Measurements from ENCODE around the gene TLR8. TPM values are rescaled to one million over a fixed set of nuclear protein-coding genes. Genes with fewer than 3 reads are reported as not detected.

Gene TLR8
- total RNA-seq, 4 donors from 2014 or later, result 0.37 to 1.3 (median 0.82) TPM; not detected in 1

DNA sequence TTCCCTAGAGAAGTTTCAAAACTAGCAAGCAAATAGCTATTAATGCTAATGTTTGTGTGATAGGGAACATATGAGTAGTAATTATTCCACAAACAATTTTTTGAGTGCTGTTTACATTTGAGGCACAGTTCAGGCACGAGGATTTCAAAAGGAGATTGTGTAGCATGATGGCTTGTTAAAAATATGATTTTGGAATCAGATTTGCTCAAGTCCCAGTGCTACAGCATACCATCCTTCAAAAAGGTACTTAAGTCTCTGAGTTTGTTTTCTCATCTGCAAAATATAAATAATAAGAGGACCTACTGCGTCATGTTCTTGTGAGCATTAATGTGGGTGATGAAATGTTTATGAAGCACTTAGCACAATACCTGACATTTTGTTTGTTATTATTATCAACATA lies 11.3 kb downstream of the TLR8 start:
- TF ChIP-seq EP300 (IDR thresholded peaks at IDR 0.05; ENCODE audit: low read depth) (no peak), POLR2AphosphoS5 (IDR thresholded peaks at IDR 0.05) (no peak), POLR2A (IDR thresholded peaks at IDR 0.05) (no peak), CTCF (IDR thresholded peaks at IDR 0.05) (no peak)
- H3K4me1 ChIP-seq, result no peaks in the 10 kb centered on the region
- H3K27me3 ChIP-seq, result no peaks in the 10 kb centered on the region
- no peak overlapping the region for H3K27ac ChIP-seq
- no peak overlapping the region for H3K4me3 ChIP-seq
- H3K36me3 ChIP-seq, result no peaks in the 10 kb centered on the region
- in situ Hi-C loops (cut with MboI; ENCODE audit: low pct_ligation_motif_present in 1 of 4, low pct_unique_long_range_greater_than_20kb in 1 of 4, low sequenced_read_pairs in 3 of 4), result loop anchor here in 2 of 4 donors (25.0 kb wide), 2 partner anchors 105 to 1120 kb away; partner anchors contain the start of gene GEMIN8 (in 1 of the 2)
- DNase-seq, result no peak
- intact Hi-C loops (cut with DNase I; ENCODE audit: low total_unique reads), result no loop called here
- no peaks in the 10 kb centered on the region for H3K9me3 ChIP-seq
- WGBS, 2 donors (ENCODE audit: low coverage in 1 of 2), result 58 to 94% methylated on average over 2 of the region's 2 CpGs

GRCh38 chrX:12919051-12919450 lies 12.6 kb downstream of the TLR8 start:
- 76 to 81% methylated on average over 3 to 10 of the region's 10 CpGs for WGBS, 2 donors (ENCODE audit: low coverage in 1 of 2)
- no peaks in the 10 kb centered on the region for H3K36me3 ChIP-seq
- TF ChIP-seq EP300 (IDR thresholded peaks at IDR 0.05; ENCODE audit: low read depth) (no peak), POLR2A (IDR thresholded peaks at IDR 0.05) (no peak), POLR2AphosphoS5 (IDR thresholded peaks at IDR 0.05) (no peak), CTCF (IDR thresholded peaks at IDR 0.05) (no peak)
- no peak for DNase-seq
- H3K27ac ChIP-seq, result no peak overlapping the region
- in situ Hi-C loops (cut with MboI; ENCODE audit: low pct_ligation_motif_present in 1 of 4, low pct_unique_long_range_greater_than_20kb in 1 of 4, low sequenced_read_pairs in 3 of 4) (loop anchor here in 2 of 4 donors (25.0 kb wide), 2 partner anchors 107 to 1118 kb away; partner anchors contain the start of gene GEMIN8 (in 1 of the 2)), intact Hi-C loops (cut with DNase I; ENCODE audit: low total_unique reads) (no loop called here)
- H3K4me3 ChIP-seq, result no peak overlapping the region
- H3K9me3 ChIP-seq, result no peaks in the 10 kb centered on the region
- no peaks in the 10 kb centered on the region for H3K27me3 ChIP-seq
- H3K4me1 ChIP-seq, result no peaks in the 10 kb centered on the region

GRCh38 chrX:12919620-12920019 lies 13.2 kb downstream of the TLR8 start:
- no peak for TF ChIP-seq POLR2AphosphoS5 (IDR thresholded peaks at IDR 0.05)
- no peak for TF ChIP-seq CTCF (IDR thresholded peaks at IDR 0.05)
- TF ChIP-seq POLR2A (IDR thresholded peaks at IDR 0.05), result no peak
- TF ChIP-seq EP300 (IDR thresholded peaks at IDR 0.05; ENCODE audit: low read depth), result no peak
- H3K9me3 ChIP-seq, result no peaks in the 10 kb centered on the region
- WGBS, 2 donors (ENCODE audit: low coverage in 1 of 2), result 86 to 87% methylated on average over 4 to 8 of the region's 8 CpGs
- no peak for DNase-seq
- H3K4me1 ChIP-seq, result no peaks in the 10 kb centered on the region
- no peaks in the 10 kb centered on the region for H3K36me3 ChIP-seq
- no peak overlapping the region for H3K27ac ChIP-seq
- H3K27me3 ChIP-seq, result no peaks in the 10 kb centered on the region
- H3K4me3 ChIP-seq, result no peak overlapping the region
- in situ Hi-C loops (cut with MboI; ENCODE audit: low pct_ligation_motif_present in 1 of 4, low pct_unique_long_range_greater_than_20kb in 1 of 4, low sequenced_read_pairs in 3 of 4), result loop anchor here in 2 of 4 donors (25.0 kb wide), 2 partner anchors 107 to 1118 kb away; partner anchors contain the start of gene GEMIN8 (in 1 of the 2)
- intact Hi-C loops (cut with DNase I; ENCODE audit: low total_unique reads), result no loop called here

DNA sequence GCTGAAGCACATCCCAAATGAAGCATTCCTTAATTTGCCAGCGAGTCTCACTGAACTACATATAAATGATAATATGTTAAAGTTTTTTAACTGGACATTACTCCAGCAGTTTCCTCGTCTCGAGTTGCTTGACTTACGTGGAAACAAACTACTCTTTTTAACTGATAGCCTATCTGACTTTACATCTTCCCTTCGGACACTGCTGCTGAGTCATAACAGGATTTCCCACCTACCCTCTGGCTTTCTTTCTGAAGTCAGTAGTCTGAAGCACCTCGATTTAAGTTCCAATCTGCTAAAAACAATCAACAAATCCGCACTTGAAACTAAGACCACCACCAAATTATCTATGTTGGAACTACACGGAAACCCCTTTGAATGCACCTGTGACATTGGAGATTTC lies 14.6 kb downstream of the TLR8 start:
- H3K27me3 ChIP-seq, result no peaks in the 10 kb centered on the region
- TF ChIP-seq POLR2A (IDR thresholded peaks at IDR 0.05), result no peak
- no peak for TF ChIP-seq POLR2AphosphoS5 (IDR thresholded peaks at IDR 0.05)
- TF ChIP-seq EP300 (IDR thresholded peaks at IDR 0.05; ENCODE audit: low read depth), result no peak
- no peak for TF ChIP-seq CTCF (IDR thresholded peaks at IDR 0.05)
- intact Hi-C loops (cut with DNase I; ENCODE audit: low total_unique reads) (no loop called here), in situ Hi-C loops (cut with MboI; ENCODE audit: low pct_ligation_motif_present in 1 of 4, low pct_unique_long_range_greater_than_20kb in 1 of 4, low sequenced_read_pairs in 3 of 4) (loop anchor here in 2 of 4 donors (25.0 kb wide), 2 partner anchors 109 to 1116 kb away; partner anchors contain the start of gene GEMIN8 (in 1 of the 2))
- 84 to 100% methylated on average over 1 to 8 of the region's 8 CpGs for WGBS, 2 donors (ENCODE audit: low coverage in 1 of 2)
- no peak for DNase-seq
- no peak overlapping the region for H3K4me3 ChIP-seq
- no peaks in the 10 kb centered on the region for H3K4me1 ChIP-seq
- no peaks in the 10 kb centered on the region for H3K36me3 ChIP-seq
- no peaks in the 10 kb centered on the region for H3K9me3 ChIP-seq
- no peak overlapping the region for H3K27ac ChIP-seq
